ENCODE data around the gene OVCH1. TPM values are rescaled to one million over a fixed set of nuclear protein-coding genes. Genes with fewer than 3 reads are reported as not detected.
"Not testable (repeated sequence)": the region's sequence is repeated elsewhere in the genome, so short reads cannot be mapped to it uniquely, and the experiment has no call there.

Gene OVCH1
- polyA plus RNA-seq, 3 donors: 0.26 to 0.61 (median 0.49) TPM

DNA sequence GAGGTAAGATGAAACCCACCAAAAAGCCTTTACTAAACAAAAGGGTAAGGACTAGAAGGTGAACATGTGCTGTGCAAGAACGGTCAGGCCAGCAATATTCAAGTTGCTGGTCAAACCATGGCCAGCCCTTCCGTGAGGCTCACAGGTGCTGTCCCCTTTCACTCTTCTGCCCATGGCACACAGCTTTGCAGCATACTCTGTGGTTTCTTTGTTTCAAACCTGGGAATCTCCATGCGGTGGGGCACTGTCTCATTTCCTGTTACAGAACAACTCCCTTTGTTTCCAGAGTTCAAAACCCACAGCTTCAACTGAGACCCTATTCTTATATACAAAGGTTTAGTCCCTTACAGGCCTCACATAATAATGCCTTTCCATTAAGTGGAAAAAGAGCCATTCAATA, 1.7 kb upstream of the OVCH1 start:
- no peak for DNase-seq

DNA sequence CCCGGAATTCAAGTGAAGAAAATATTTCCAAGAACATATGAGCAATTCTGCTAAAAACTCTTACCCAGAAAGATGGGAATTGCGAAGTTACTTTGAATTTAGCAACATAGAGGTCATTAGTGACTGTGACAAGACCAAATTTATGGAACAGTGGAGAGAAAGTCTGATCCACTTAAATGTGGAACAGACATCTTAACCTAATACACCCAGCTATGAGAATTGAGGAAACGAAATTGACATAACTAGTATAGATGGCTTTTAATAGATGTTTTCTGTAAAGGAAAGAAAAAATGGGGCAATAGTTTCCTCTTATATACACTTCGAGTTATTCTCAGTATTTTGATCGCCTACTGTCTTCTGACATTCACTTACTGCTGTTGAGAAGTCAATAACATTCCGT, 4.6 kb downstream of the OVCH1 start:
- DNase-seq: no peak

DNA sequence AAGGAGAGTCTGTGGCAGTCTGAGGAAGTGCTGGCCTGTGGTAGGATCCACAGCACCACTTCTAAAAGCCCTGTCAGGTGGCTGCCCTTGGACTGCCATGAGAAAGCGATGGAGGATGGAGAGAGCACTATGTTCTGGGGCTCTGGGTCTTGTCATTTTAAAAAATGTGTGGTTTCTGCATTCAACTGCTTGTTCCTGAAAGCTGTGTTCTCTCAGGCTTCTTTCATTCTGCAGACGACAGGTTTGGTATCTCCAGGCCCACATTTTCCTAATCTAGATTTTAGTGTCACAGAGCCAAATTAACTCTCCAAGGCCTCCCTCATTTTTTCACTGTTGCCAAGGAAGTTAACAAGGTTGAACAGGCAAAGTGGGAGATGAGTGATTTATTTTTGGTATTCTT, 10.5 kb downstream of the OVCH1 start:
- no peak for DNase-seq

DNA sequence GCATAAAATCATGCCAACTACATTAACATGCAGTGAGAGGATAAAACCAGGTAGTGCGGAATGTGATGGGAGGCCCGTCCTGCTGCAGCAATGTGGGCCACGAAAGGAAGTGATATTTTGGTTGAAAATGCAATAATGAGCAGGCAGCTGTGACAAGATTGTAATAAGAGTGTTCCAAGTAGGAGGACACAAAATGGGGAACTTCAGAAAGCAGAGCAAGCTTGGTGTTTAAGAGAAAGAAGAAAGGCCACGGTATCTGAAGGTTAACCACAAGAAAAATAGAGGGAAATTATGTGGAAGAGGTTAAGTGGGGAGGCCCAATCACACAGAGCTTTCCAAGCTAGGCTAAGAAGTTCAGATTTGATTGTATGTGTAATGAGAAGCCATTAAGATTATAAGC, 34.3 kb downstream of the OVCH1 start:
- DNase-seq: no peak

DNA sequence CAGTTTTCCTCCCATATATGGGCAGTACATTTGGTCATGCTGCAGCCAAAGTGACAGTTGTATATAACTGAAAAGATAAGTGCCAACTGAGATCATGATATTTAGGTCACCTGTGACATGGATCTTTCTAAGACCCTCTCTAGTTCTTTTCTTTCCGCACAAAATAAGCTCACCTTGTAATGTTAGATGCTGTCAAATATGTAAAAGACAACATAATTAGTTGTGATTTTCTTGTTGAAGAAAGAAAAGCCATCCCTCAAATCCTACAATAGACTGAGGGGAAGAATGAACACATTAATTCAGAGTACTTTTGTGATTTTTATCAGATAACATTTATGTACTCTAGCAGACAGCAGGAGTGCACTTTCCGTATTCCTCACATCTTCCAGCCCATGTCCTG, 37.4 kb downstream of the OVCH1 start:
- DNase-seq: no peak

DNA sequence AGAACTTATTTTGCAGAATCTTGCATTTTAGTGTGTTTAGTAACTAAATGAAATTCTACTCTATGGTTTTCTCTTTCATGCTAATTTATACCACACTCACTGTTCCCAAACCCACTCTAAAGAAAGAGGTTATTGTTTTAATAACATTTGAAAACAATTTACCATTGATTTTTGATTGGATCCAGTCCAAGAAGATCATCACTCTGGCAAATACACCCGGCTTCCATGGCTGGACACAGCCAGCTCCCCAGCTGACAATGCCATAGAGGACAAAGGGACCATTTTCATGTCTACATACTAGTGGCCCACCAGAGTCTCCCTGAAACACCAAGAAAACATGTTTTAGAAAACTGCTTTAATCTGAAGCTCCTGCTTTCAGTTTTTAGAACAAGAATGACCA, 42.4 kb downstream of the OVCH1 start:
- DNase-seq: no peak

DNA sequence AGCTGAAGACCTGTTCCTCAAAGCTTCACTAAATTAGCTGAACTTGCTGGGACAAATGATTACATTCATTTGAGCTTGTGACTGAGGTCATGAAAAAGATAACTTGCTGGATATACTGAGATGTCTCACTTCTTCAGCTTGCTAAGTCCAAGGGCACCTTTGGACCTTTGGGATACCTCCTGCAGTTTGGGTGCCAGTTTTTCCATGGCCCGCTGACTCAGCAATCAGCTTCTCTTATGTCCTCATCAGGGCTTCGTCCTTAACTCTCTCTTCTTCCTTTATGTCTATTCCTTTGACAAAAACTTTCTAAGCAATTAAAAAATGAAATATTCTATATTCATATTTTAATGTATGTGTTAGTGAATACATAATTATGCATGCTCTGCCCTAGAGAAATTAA, 45.6 kb downstream of the OVCH1 start:
- no peak for DNase-seq

DNA sequence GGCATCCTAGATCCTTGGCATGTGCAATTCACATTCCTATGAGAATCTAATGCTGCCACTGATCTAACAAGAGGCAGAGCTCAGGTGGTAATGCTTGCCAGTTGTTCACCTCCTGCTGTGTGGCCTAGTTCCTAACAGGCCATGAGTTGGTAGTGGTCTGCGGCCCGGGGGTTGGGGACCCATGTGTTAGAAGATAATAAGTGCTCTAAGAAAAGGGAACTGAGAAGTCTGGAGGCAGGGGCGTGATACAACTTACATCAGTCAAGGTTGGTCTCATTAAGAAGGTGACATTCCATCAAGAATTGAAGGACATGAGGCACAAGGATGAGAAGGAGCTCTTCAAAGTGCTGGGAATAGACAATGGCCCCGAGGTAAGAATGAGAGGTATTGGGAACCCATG, 49.3 kb downstream of the OVCH1 start:
- no peak for DNase-seq

DNA sequence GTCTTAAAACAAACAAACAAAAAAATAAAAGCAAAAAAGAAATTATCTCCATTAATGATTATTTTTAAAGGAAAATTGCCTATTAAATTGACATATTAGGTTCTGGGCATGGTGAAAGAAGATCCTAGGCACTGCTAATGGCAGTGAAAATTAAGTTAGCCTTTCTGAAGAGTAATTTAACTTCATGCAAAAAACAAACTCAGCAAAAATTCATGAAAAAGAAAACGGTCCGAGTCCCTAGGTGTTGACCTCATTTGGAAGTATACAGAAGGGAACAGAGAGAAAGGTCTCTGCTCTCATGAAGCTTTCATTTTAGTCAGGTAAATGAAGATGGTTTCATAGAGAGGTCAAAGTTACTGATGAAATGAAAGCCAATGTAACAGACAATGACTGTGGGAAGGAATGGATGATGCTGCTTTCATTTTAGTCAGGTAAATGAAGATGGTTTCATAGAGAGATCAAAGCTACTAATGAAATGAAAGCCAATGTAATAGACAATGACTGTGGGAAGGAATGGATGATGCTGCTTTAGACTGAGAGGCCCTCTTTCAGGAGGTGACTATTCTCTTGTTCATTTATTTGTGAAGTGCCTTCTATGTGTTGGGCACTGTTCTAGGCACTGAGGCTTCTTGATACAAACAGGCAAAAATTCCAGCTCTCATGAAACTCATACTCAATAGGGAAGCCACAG, 50.1 kb downstream of the OVCH1 start:
- no peak for DNase-seq

DNA sequence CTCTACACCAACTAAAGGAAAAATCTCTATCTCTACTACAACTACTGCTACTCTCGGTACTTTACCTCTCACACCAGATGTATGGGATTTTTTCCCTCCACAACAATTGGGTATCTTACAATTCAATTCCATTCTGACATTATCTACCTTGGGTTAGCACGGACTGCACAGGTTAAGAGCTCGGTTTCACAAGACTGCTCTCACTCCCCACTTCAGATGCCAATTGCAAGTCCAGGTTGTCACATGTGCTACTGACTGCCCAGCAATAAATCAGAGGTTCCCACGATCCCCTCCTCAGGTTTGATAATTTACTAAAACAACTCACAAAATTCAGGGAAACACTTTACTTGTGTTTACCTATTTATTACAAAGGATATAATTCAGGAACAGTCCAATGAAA, 58.0 kb downstream of the OVCH1 start:
- no peak for DNase-seq

DNA sequence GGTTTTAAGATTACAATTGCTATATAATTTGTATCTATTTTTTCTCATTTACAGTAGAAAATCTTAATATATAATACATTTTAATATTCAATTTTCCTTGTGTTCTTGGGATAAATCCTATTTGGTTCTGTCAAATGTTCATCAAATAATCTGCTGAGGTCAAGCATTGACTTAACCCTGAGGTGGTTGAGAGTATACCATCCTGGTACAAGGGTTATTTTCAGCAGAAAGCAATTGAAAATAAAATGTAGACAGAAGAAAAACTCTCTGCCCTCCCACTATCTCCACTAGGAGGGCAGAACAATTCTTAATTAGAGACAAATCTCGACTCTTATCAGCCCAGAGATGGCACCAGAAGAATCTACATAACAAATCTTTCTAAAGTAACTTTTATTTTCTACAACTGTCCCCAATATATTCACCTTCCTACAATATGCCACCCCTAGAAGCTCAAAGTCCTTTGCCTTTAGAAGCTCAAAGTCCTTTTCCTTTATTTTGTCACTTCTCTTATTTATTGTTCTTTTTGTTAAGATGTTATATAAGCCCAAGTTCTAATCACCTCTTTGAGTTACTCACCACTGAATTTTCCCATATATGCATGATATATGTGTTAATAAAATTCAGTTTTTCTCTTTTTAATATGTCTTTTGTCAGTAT, 58.6 kb downstream of the OVCH1 start:
- no peak for DNase-seq

DNA sequence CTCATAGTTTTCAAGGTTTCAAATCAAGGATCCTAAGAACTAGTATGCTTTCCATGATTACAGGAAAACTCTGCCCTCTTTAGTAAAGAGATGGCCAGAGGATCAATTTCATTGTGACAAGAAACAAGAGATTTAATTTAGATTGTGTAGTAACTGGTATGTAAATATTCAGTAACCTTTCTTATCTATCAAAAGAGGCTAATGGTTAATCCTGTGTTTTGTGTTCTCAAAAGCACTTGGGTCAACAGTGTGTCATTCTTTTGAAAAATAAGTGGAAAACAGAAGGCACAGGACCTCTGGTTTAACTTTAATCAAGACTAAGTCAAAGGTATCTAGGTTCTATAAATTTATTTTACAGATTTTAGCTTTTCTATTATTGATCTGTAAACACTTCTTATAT, 59.9 kb downstream of the OVCH1 start:
- no peak for DNase-seq

DNA sequence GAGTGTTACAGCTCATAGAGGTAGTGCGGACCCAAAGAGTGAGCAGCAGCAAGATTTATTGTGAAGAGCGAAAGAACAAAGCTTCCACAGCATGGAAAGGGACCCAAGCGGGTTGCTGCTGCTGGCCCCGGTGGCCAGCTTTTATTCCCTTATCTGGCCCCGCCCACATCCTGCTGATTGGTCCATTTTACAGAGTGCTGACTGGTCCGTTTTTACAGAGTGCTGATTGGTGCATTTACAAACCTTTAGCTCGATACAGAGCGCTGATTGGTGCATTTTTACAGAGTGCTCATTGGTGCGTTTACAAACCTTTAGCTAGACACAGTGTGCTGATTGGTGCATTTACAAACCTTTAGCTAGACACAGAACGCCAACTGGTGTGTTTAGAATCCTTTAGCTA, 60.7 kb downstream of the OVCH1 start:
- DNase-seq: not testable (repeated sequence)

DNA sequence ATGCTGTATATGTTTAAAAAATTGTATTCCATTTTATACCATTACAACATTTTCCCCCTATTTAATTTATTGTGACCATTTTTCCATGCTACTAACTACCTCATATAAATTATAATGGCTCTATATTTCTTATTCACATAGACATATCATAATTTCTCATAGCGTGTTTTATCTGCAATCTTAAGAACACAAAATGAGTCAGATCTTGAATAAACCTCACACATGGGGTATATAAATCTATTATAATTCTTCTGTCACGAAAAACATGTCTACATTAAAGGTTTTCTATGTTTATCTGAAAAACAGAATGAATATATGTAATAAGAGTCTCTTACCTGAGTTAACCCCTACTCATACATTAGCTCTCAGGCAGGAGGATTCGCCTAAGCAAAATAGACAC, 66.0 kb downstream of the OVCH1 start:
- DNase-seq: no peak

DNA sequence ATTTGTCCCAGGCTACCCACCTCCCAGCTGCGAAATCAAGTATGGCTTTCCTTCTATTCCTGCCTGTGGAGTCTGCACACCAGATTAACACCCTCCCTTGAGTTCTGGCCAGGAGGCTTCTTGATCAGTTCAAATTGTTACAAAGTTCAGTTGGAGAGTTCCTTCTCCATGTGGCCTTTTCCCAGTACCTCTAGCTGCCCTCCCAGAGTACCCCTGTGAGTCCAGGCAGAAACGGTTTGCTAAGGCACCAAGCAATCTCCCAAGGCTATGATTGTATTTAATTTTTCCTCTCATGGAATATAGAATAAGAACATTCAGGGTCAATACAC, 66.8 kb downstream of the OVCH1 start:
- DNase-seq: no peak

DNA sequence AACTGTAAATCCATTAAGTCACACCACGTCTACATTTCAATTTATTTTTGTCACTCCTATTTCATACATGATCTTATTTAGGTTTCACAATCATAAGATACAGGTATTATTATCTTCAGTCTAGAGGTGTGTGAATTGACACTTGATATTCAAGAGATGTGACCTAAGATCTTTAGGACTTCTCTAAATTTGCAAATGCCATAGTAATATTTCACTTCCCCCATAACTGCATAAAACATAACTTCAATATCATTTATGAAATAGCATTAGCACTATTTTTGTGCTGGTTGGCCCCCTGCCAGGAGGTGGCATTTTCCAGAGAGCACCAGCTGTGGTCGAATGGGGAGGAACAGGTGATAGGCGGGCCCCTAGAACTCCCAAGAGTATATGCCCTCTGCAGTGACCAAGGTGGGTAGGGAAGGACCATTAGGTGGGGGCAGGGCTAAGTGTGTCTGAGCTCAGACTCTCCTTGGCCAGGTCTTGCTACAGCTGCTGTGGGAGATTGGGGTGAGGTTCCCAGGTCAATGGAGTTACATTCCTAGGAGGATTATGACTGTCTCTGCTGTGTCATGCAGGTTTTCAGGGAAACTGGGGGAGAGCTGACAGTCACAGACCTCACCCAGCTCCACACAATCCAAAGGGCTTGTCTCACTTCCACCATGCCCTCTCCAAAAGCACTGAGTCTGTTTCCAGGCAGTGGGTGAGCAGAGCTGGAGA, 67.3 kb downstream of the OVCH1 start:
- DNase-seq: no peak

DNA sequence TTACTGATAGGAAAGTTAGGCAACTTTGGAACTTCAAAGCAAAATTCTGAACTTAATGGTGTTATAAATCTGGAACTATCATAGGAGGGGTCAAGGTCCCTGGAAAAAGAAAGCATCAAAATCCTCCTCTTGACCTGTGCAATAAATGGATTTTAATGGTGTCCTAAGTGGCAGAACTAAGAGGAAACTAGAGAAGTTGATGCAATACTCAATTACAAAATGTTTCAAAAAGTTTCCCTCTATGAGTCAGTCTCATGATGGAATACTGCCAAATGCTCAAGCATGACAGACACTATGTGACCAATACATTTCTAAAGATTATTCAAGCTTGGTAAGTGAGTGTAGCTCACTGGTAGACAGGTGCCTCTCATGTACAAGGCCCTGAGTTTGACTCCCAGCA, 68.9 kb downstream of the OVCH1 start:
- DNase-seq: no peak

DNA sequence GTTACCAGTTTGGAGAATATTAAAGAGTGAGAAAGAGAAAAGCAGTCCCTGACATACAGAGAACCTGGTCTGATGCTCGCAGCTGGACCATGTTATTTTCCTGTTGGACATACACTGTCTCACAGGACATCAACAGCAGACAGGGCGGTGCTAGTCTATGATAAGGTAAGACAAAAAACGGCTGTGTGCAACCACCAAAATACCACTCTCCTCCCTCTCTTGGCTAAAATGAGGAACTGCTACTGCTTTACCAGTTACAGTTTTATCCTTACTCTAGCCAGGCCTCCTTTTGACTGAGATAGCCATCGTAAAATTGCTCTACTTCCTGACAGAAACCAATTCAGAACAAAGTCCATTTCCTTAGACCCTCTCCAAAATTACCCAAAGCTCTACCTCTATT, 69.5 kb downstream of the OVCH1 start:
- no peak for DNase-seq

DNA sequence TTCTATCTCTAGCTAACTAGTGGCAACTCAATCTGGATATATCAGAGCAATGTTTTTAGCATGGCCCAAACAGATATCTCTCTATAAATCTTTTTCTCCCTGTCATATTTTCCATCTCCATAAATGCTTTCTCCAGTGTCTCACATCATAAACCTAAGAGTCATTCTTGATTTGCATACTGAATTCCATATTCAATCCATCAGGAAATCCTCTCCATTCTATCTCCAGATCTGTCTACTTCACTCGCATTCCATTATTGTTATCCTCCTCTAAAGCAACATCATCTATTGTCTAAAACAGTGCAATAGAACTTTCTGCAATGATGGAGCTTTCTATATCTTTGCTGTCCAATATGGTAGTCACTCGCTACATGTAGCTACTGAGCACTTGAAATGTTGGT, 71.0 kb downstream of the OVCH1 start:
- no peak for DNase-seq

DNA sequence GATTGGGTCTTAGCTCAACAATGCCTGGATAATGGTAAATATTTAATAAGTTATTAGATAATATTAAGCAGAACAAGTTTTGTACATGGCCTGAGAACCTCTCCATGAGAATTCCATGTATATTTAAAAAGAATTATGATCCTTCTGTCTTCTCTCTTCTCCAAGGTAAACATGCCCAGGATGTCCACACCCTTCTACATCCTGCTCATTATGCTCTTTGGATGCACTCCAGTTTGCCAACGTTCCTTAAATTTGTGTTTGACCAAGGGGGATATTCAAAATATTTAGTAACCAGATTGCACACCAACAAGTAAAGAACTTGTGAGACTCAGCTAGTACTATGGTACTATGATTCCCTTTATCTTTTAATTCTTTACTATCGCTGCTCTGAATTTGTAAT, 71.8 kb downstream of the OVCH1 start:
- DNase-seq: no peak

DNA sequence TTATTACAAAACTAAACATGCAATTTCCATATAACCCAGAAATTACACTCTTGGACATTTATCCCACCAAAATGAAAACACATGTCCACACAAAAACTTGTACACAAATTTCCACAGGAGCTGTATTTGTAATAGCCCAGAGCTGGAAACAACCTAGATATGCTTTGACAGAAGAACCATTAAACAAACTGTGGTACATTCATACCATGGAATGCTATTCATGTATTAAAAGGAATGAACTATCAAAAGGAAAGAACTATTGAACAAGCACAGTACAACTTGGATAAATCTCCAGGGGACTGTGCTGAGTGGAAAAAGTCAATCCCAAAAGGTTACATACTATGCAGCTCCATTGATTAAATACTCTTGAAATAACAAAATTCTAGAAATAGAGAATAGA, 80.7 kb downstream of the OVCH1 start:
- no peak for DNase-seq

DNA sequence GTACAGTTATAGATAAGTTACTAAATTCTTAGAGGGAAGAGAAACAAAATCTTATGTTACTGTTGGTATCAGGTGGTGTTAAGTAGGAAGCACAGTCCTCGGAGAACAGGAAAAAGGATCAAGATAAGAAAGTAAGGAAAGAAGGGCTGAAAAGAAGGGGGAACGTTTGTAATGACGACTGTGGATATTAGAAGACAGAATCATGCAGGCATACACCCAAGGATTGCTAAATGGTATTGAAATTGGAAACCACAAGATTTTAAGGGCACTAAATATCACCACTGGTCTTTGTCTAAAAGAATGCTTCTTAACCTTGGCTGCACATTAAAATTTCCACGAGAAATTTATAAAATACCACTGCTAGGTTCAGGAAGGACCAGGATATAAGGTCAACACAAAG, 82.4 kb downstream of the OVCH1 start:
- DNase-seq: no peak

DNA sequence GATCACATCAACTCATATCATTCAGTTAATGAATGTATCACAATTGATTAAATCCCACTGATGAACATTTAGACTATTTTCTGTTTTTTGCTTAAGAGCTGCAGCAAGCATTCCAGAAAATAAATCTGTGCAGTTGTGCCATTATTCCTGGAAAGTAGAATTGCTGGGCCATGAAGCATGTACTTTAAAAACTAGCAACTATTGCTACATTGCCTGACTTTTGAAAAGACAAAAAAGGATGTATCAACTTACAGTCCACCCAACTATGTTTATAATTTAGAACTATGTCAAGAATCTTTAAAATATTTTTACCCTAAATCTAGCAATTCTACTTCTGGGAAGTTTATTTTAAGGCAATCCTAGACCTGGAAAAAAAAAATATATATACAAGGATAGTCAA, 83.1 kb downstream of the OVCH1 start:
- no peak for DNase-seq

DNA sequence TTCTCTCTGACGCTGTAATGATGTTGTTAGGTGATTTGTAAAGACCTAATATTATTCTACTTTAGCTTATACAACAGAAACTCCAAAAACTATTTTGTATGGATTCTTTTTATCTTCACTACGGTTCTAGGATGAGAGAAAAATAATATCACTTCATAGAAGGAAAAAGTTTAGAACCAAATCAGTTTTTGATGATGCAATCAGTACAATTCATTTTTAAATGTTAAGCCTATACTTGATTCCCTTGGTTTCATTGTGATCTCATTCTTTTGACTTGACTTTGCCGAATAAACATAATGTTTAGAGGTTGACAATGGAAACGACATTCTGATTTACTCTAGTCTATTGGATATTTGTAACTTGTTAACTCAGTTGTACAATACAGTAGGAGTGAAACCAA, 91.9 kb downstream of the OVCH1 start:
- no peak for DNase-seq
